CD14-positive monocyte (primary cell): ENCODE measurements around the gene VOPP1. TPM values are rescaled to one million over a fixed set of nuclear protein-coding genes. Genes with fewer than 3 reads are reported as not detected.
A peak's percentile ranks its signal among the peaks of the same experiment; 100 is the strongest.

Experiments
- DNase-seq, 3 donors: peaks; one replicate each; pipeline ENCODE4 v3.0.0-alpha.2; 2011 to 2022
- H2AFZ ChIP-seq: 2 replicates; pipeline ENCODE4 v1.6.0; 2012; ENCODE audit warnings: mild to moderate bottlenecking, low read depth, low read length, inconsistent platforms; ENCODE audit not compliant: insufficient read depth, poor library complexity, severe bottlenecking
- H3K27ac ChIP-seq, 2 donors: 1 replicate in 1 of 2; 2 replicates in 1 of 2; pipeline ENCODE4 v1.5.1; 2012 to 2013; ENCODE audit warnings: low read length in 2 of 2, control low read depth in 1 of 2, inconsistent platforms in 1 of 2, low read depth in 1 of 2, mild to moderate bottlenecking in 1 of 2
- H3K27me3 ChIP-seq, 2 donors: one replicate each; pipeline versions ENCODE4 v1.6.0 to v1.6.1; 2011 to 2013; ENCODE audit warnings: low read length in 2 of 2; ENCODE audit not compliant: control insufficient read depth in 2 of 2, insufficient read depth in 2 of 2
- H3K36me3 ChIP-seq, 2 donors: replicated peaks in 1 of 2; 1 replicate in 1 of 2; 2 replicates in 1 of 2; pipeline versions ENCODE4 v1.5.1 to v1.6.1; 2012 to 2013; ENCODE audit warnings: low read length in 2 of 2, control low read depth in 1 of 2, inconsistent platforms in 1 of 2, mild to moderate bottlenecking in 1 of 2; ENCODE audit not compliant: insufficient read depth in 2 of 2, control insufficient read depth in 1 of 2
- H3K4me1 ChIP-seq, 2 donors: 1 replicate in 1 of 2; 2 replicates in 1 of 2; pipeline versions ENCODE4 v1.5.1 to v1.6.1; 2012 to 2013; ENCODE audit warnings: low read length in 2 of 2, control low read depth in 1 of 2, inconsistent platforms in 1 of 2, mild to moderate bottlenecking in 1 of 2, moderate library complexity in 1 of 2; ENCODE audit not compliant: insufficient read depth in 2 of 2, control insufficient read depth in 1 of 2
- H3K4me2 ChIP-seq: replicated peaks from 2 replicates; pipeline ENCODE3; 2012; ENCODE audit warnings: low read length, moderate library complexity, mild to moderate bottlenecking; ENCODE audit not compliant: poor library complexity, severe bottlenecking; ENCODE audit errors: extremely low read depth
- H3K4me3 ChIP-seq, 3 experiments: fragments of 200-600 bp in 1 of 3; sonication (generic) in 1 of 3; replicated peaks in 1 of 3; 1 replicate in 2 of 3; 2 replicates in 1 of 3; pipeline ENCODE4 v1.5.1; 2011 to 2013; ENCODE audit warnings: low read length in 3 of 3, mild to moderate bottlenecking in 3 of 3, control low read depth in 2 of 3, low read depth in 2 of 3, inconsistent platforms in 1 of 3, moderate library complexity in 1 of 3
- H3K79me2 ChIP-seq: 2 replicates; pipeline ENCODE4 v1.6.0; 2012; ENCODE audit warnings: mild to moderate bottlenecking, control low read depth, inconsistent platforms, low read length, moderate library complexity; ENCODE audit not compliant: insufficient read depth
- H3K9ac ChIP-seq: 2 replicates; pipeline ENCODE4 v1.6.0; 2017; ENCODE audit warnings: low read length, mild to moderate bottlenecking; ENCODE audit not compliant: insufficient read depth, poor library complexity, severe bottlenecking
- H3K9me3 ChIP-seq, 2 donors: replicated peaks in 1 of 2; 1 replicate in 1 of 2; 2 replicates in 1 of 2; pipeline versions ENCODE4 v1.5.1 to v1.6.1; 2012 to 2013; ENCODE audit warnings: low read length in 2 of 2, control low read depth in 1 of 2; ENCODE audit not compliant: control insufficient read depth in 1 of 2, insufficient read depth in 1 of 2
- H4K20me1 ChIP-seq: 2 replicates; pipeline ENCODE4 v1.6.0; 2012; ENCODE audit warnings: mild to moderate bottlenecking, low read length, control low read depth, moderate library complexity; ENCODE audit not compliant: insufficient read depth
- H3K27ac Mint-ChIP-seq, 7 donors: one replicate each; pipeline ENCODE4 v1.8.0; 2020; ENCODE audit warnings: mild to moderate bottlenecking in 7 of 7, mixed read lengths in 7 of 7, moderate library complexity in 6 of 7, inconsistent platforms in 2 of 7
- H3K27me3 Mint-ChIP-seq, 3 donors: one replicate each; pipeline ENCODE4 v1.8.0; 2021 to 2022; ENCODE audit warnings: low read depth in 3 of 3, mild to moderate bottlenecking in 3 of 3, mixed read lengths in 3 of 3, moderate library complexity in 3 of 3, inconsistent platforms in 1 of 3
- H3K36me3 Mint-ChIP-seq, 2 donors: one replicate each; pipeline ENCODE4 v1.8.0; 2020; ENCODE audit warnings: mixed read lengths in 2 of 2, inconsistent platforms in 1 of 2, mild to moderate bottlenecking in 1 of 2
- H3K4me1 Mint-ChIP-seq: one replicate; pipeline ENCODE4 v1.8.0; 2020; ENCODE audit warnings: mild to moderate bottlenecking, mixed read lengths
- H3K4me3 Mint-ChIP-seq, 2 donors: one replicate each; pipeline ENCODE4 v1.8.0; 2020; ENCODE audit warnings: mild to moderate bottlenecking in 2 of 2, mixed read lengths in 2 of 2, moderate library complexity in 1 of 2
- H3K9me3 Mint-ChIP-seq, 7 donors: one replicate each; pipeline ENCODE4 v1.8.0; 2020 to 2022; ENCODE audit warnings: mixed read lengths in 7 of 7, mild to moderate bottlenecking in 6 of 7, moderate library complexity in 6 of 7, inconsistent platforms in 2 of 7
- WGBS: methylation state at CpG from one replicate; pipeline ENCODE4 v1.1.5; 2013; ENCODE audit warnings: missing lambda C conversion rate; ENCODE audit not compliant: insufficient coverage; 5-methylcytosine and 5-hydroxymethylcytosine counted together
- intact Hi-C, 2 donors: fragments of 100-400 bp; cut with micrococcal nuclease; formaldehyde crosslinking; loops; one replicate each; pipeline versions ENCODE4 v1.15.0 to v1.15.1; 2023
- polyA plus RNA-seq, 3 donors: library from polyadenylated mRNA; depleted of rRNA in 1 of 3; unstranded in 2 of 3; stranded (reverse) in 1 of 3; fragments of 300-500 nt in 2 of 3; fragments of >200 nt in 1 of 3; fragmentation: Illumina TruSeq in 2 of 3; gene quantifications; 1 replicate in 2 of 3; 2 replicates in 1 of 3; pipeline ENCODE4 v1.2.3, GENCODE V29; 2012 to 2021
- TF ChIP-seq, protein P1 (sequence below): fragments of 200-600 bp; IDR thresholded peaks from one replicate; pipeline ENCODE4 v1.8.0; 2022; ENCODE audit warnings: antibody characterized with exemption, mild to moderate bottlenecking

VOPP1 gene
- polyA plus RNA-seq, 3 donors = 16.7 to 22.1 (median 18.0) TPM

GRCh38 chr7:55570939-55571338 is 1.4 kb downstream of the VOPP1 start:
- Mint-ChIP-seq H3K9me3 (peaks cover 0 to 6% (median 0%) of the 10 kb centered on the region in 7 donors), H3K36me3 (peaks cover 15 to 31% of the 10 kb centered on the region in 2 donors), H3K4me1 (peaks cover 57% of the 10 kb centered on the region), H3K27me3 (peaks cover 9 to 13% (median 11%) of the 10 kb centered on the region in 3 donors), H3K27ac (peak overlapping the region; percentile 91 to 98 (median 96)), H3K4me3 (peak overlapping the region; percentile 96 to 99)
- Histone ChIP-seq H3K4me2 (peak overlapping the region; percentile 88), H3K4me1 (peaks cover 34 to 37% of the 10 kb centered on the region in 2 donors), H3K79me2 (peaks cover 40% of the 10 kb centered on the region), H3K27ac (peak overlapping the region; percentile 75 to 88), H3K27me3 (peaks cover 0 to 3% of the 10 kb centered on the region in 2 donors), H3K9me3 (no peaks in the 10 kb centered on the region), H4K20me1 (peaks cover 50% of the 10 kb centered on the region), H3K36me3 (peaks cover 0 to 4% of the 10 kb centered on the region in 2 donors), H3K9ac (peak overlapping the region; percentile 96), H3K4me3 (peak overlapping the region; percentile 50 to 86 (median 60)), H2AFZ (no peak overlapping the region)
- intact Hi-C loops = loop anchor here (2.0 to 10.0 kb wide), 4 partner anchors 36 to 206 kb away; partner anchors contain the start of gene LANCL2 (in 1 of the 2)
- peak in 1 of 3 donors; percentile 56 for DNase-seq
- TF ChIP-seq, protein P1, sequence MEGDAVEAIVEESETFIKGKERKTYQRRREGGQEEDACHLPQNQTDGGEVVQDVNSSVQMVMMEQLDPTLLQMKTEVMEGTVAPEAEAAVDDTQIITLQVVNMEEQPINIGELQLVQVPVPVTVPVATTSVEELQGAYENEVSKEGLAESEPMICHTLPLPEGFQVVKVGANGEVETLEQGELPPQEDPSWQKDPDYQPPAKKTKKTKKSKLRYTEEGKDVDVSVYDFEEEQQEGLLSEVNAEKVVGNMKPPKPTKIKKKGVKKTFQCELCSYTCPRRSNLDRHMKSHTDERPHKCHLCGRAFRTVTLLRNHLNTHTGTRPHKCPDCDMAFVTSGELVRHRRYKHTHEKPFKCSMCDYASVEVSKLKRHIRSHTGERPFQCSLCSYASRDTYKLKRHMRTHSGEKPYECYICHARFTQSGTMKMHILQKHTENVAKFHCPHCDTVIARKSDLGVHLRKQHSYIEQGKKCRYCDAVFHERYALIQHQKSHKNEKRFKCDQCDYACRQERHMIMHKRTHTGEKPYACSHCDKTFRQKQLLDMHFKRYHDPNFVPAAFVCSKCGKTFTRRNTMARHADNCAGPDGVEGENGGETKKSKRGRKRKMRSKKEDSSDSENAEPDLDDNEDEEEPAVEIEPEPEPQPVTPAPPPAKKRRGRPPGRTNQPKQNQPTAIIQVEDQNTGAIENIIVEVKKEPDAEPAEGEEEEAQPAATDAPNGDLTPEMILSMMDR = no peak
- WGBS = no CpG with 5 or more reads among the region's 5 CpGs

DNA sequence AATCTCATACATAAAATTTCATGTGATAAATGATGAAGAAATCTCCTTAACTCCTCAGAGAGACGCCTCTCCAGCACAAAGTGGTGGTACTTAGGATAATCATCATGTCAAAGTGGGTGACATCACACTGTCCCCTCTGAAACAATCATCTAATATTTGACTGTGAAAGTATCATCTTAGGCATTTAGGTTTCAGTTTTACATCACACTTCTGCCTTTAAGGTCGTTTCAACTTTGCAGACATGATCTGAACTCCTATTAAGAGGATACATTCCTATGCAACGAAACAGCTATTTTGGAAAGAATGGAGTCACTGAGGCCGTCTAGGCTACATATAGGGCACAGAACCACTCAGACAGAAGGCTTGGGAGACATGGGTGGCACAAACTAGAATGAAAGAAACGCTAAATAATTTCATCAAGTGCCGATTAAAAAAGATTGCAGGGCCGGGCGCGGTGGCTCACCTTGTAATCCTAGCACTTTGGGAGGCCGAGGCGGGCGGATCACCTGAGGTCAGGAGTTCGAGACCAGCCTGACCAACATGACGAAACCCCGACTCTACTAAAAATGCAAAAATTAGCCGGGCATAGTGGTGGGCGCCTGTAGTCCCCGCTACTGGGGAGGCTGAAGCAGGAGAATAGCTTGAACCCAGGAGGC is 2.0 kb downstream of the VOPP1 start:
- 100% methylated on average over 6 of the region's 18 CpGs for WGBS
- Mint-ChIP-seq H3K4me1 (peaks cover 63% of the 10 kb centered on the region), H3K27ac (peak overlapping the region in 2 of 7 donors; percentile 27 to 67), H3K9me3 (peaks cover 0 to 8% (median 0%) of the 10 kb centered on the region in 7 donors), H3K36me3 (peaks cover 15 to 35% of the 10 kb centered on the region in 2 donors), H3K27me3 (peaks cover 8 to 9% (median 9%) of the 10 kb centered on the region in 3 donors), H3K4me3 (peak overlapping the region in 1 of 2 donors; percentile 67)
- Histone ChIP-seq H3K9ac (no peak overlapping the region), H3K79me2 (peaks cover 46% of the 10 kb centered on the region), H3K4me2 (peak overlapping the region; percentile 13), H3K27me3 (peaks cover 0 to 3% of the 10 kb centered on the region in 2 donors), H3K27ac (no peak overlapping the region), H4K20me1 (peaks cover 56% of the 10 kb centered on the region), H3K4me3 (peak overlapping the region in 1 of 3 experiments; percentile 2), H2AFZ (no peak overlapping the region), H3K4me1 (peaks cover 40 to 43% of the 10 kb centered on the region in 2 donors), H3K36me3 (peaks cover 0 to 4% of the 10 kb centered on the region in 2 donors), H3K9me3 (no peaks in the 10 kb centered on the region)
- TF ChIP-seq, protein P1 = no peak
- no peak for DNase-seq
- intact Hi-C loops = loop anchor here (2.0 to 10.0 kb wide), 4 partner anchors 36 to 206 kb away; partner anchors contain the start of gene LANCL2 (in 1 of the 2)
